HepG2 (cell line): ENCODE data around the gene FNDC3A. TPM values are rescaled to one million over a fixed set of nuclear protein-coding genes. Genes with fewer than 3 reads are reported as not detected.
A peak's percentile ranks its signal among the peaks of the same experiment; 100 is the strongest.

ENCODE experiments used
- BCL6 ChIP-seq: IDR thresholded peaks from 2 replicates; pipeline ENCODE4 v1.6.1; 2016; ENCODE audit warnings: missing genetic modification reagents, missing compliant biosample characterization
- CEBPB ChIP-seq: IDR thresholded peaks from 2 replicates; pipeline ENCODE4 v1.6.1; 2011; ENCODE audit warnings: low read depth, low read length, improper control_type of control experiment, borderline replicate concordance
- FLYWCH1 ChIP-seq: sonication (generic); formaldehyde crosslinking; IDR thresholded peaks from 2 replicates; pipeline ENCODE4 v1.8.1; 2023; ENCODE audit warnings: mild to moderate bottlenecking, missing genetic modification reagents
- FOXK1 ChIP-seq: sonication (generic); formaldehyde crosslinking; IDR thresholded peaks from 2 replicates; pipeline ENCODE4 v1.4.0; 2020; ENCODE audit warnings: low read depth, missing genetic modification reagents, borderline replicate concordance
- HOXA3 ChIP-seq: sonication (generic); formaldehyde crosslinking; IDR thresholded peaks from 2 replicates; pipeline ENCODE4 v1.5.0; 2020; ENCODE audit warnings: missing genetic modification reagents
- POGK ChIP-seq: sonication (generic); formaldehyde crosslinking; conservative IDR thresholded peaks from 2 replicates; pipeline ENCODE4 v1.8.0; 2022; ENCODE audit warnings: mild to moderate bottlenecking, moderate library complexity, missing genetic modification reagents
- RFXANK ChIP-seq: IDR thresholded peaks from 2 replicates; pipeline ENCODE4 v1.6.1; 2016
- SETDB1 ChIP-seq: sonication (generic); formaldehyde crosslinking; IDR thresholded peaks from 2 replicates; pipeline ENCODE4 v1.5.1; 2020; ENCODE audit warnings: missing genetic modification reagents, mild to moderate bottlenecking, borderline replicate concordance
- TFE3 ChIP-seq: IDR thresholded peaks from 2 replicates; pipeline ENCODE4 v1.6.1; 2016
- ZBTB39 ChIP-seq: sonication (generic); formaldehyde crosslinking; IDR thresholded peaks from 2 replicates; pipeline ENCODE4 v1.5.0; 2020; ENCODE audit warnings: missing genetic modification reagents
- ZNF253 ChIP-seq: sonication (generic); formaldehyde crosslinking; IDR thresholded peaks from 2 replicates; pipeline ENCODE4 v1.8.0; 2022; ENCODE audit warnings: mild to moderate bottlenecking, missing genetic modification reagents, borderline replicate concordance
- ZNF775 ChIP-seq: sonication (generic); formaldehyde crosslinking; IDR thresholded peaks from 2 replicates; pipeline ENCODE4 v1.4.0; 2020; ENCODE audit warnings: missing genetic modification reagents, mild to moderate bottlenecking, moderate library complexity, borderline replicate concordance
- ZXDC ChIP-seq: sonication (generic); formaldehyde crosslinking; IDR thresholded peaks from 2 replicates; pipeline ENCODE4 v1.5.0; 2020; ENCODE audit warnings: mild to moderate bottlenecking, missing genetic modification reagents
- polyA plus RNA-seq, 8 experiments: library from polyadenylated mRNA; depleted of rRNA in 3 of 8; stranded (reverse) in 7 of 8; unstranded in 1 of 8; fragments of >200 nt; fragmentation: Illumina TruSeq in 4 of 8; extraction: Trizol in 4 of 8; gene quantifications; 2 replicates each; pipeline versions ENCODE4 v1.2.1 to v1.2.3, GENCODE V29; 2011 to 2016; ENCODE audit warnings: low read depth in 4 of 8, missing spikeins in 1 of 8, mixed read lengths in 1 of 8; ENCODE audit not compliant: insufficient read depth in 1 of 8
- total RNA-seq, 5 experiments: library from RNA; depleted of rRNA; stranded (reverse); fragments of >200 nt; fragmentation: Illumina TruSeq; extraction: Trizol; gene quantifications; 2 replicates each; pipeline ENCODE4 v1.2.3, GENCODE V29; 2016; ENCODE audit warnings: low read depth in 1 of 5
- TF ChIP-seq, protein P1 (sequence below): sonication (generic); formaldehyde crosslinking; IDR thresholded peaks from 2 replicates; pipeline ENCODE4 v1.9.0; 2021; ENCODE audit warnings: missing genetic modification reagents, borderline replicate concordance
- TF ChIP-seq, protein P2 (sequence below): sonication (generic); formaldehyde crosslinking; IDR thresholded peaks from 2 replicates; pipeline ENCODE4 v1.4.0; 2020; ENCODE audit warnings: missing genetic modification reagents

FNDC3A gene
- total and polyA plus RNA-seq, 2 of the 13 experiments (the other 11 are each of a cell fraction or from before 2014, with no cell fraction given): 36.7 to 39.3 TPM

DNA sequence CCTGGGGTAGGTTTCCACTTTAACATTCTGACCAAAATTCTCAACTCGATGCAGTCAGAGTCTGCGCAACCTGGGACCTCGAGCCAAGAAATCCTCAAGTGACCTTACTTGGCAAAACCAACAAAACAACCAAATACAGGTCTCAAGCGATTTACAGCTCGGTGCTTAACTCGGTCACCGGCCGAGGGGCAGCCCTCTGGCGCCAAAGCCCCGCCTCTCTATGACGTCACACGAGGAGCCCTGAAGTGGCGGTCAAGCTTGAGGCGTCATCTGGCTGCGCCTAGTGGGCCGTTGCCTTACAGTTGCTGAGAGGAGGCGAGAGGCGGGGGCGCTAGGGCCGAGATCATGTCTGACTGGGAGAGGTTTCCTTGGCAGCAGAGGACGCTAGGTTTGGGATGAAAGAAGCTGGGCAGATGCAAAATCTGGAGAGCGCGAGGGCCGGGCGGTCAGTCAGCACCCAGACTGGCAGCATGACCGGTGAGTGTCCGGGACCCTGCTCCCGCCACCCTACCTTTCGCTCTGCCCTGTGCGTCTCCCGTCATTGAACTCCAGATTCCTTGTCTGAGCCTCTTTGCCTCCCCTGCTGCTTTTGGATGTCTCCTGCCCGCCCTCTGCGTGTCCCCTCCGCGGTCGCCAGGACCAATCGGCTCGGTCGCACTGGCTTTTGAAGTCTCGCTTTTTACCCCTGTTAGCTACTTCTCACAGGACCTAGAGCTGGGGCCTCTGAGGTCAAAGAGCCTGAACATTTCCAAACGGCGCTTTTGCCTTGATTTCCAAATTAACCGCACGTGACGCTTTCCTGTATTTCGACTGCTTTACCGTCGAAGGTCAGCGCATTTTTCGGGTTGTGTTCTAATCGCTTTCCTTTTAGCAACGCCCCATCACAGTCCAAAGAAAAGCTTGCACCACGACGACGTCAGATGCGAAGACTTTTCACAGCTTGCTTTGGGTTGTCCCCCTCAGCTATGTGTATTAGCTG is 272.2 kb downstream of the FNDC3A start, which contains the start of gene CDADC1 (continued):
- peak; percentile 38; the same call in 1 of the 2 replicates for TF ChIP-seq ZXDC
- 0 out of 2 replicates have a peak, but pooled peaks have one; percentile 44 for TF ChIP-seq ZNF253 (CRISPR knock-in tag)
- TF ChIP-seq HOXA3 (CRISPR knock-in tag): peak; percentile 95
- TF ChIP-seq, protein P1, sequence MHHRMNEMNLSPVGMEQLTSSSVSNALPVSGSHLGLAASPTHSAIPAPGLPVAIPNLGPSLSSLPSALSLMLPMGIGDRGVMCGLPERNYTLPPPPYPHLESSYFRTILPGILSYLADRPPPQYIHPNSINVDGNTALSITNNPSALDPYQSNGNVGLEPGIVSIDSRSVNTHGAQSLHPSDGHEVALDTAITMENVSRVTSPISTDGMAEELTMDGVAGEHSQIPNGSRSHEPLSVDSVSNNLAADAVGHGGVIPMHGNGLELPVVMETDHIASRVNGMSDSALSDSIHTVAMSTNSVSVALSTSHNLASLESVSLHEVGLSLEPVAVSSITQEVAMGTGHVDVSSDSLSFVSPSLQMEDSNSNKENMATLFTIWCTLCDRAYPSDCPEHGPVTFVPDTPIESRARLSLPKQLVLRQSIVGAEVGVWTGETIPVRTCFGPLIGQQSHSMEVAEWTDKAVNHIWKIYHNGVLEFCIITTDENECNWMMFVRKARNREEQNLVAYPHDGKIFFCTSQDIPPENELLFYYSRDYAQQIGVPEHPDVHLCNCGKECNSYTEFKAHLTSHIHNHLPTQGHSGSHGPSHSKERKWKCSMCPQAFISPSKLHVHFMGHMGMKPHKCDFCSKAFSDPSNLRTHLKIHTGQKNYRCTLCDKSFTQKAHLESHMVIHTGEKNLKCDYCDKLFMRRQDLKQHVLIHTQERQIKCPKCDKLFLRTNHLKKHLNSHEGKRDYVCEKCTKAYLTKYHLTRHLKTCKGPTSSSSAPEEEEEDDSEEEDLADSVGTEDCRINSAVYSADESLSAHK (CRISPR knock-in tag): no peak
- no peak for TF ChIP-seq FLYWCH1 (CRISPR knock-in tag)
- TF ChIP-seq TFE3 (CRISPR knock-in tag): no peak
- no peak for TF ChIP-seq ZBTB39 (CRISPR knock-in tag)
- peak; percentile 64 for TF ChIP-seq POGK (CRISPR knock-in tag)
- TF ChIP-seq ZNF775 (CRISPR knock-in tag): no peak
- peak; percentile 44; the same call in 1 of the 2 replicates for TF ChIP-seq FOXK1 (CRISPR knock-in tag)
- 0 out of 2 replicates have a peak, but pooled peaks have one; percentile 18 for TF ChIP-seq CEBPB
- no peak for TF ChIP-seq SETDB1 (CRISPR knock-in tag)
- peak; percentile 20; the same call in 1 of the 2 replicates for TF ChIP-seq BCL6 (CRISPR knock-in tag)
- no peak for TF ChIP-seq RFXANK (CRISPR knock-in tag)
- TF ChIP-seq, protein P2, sequence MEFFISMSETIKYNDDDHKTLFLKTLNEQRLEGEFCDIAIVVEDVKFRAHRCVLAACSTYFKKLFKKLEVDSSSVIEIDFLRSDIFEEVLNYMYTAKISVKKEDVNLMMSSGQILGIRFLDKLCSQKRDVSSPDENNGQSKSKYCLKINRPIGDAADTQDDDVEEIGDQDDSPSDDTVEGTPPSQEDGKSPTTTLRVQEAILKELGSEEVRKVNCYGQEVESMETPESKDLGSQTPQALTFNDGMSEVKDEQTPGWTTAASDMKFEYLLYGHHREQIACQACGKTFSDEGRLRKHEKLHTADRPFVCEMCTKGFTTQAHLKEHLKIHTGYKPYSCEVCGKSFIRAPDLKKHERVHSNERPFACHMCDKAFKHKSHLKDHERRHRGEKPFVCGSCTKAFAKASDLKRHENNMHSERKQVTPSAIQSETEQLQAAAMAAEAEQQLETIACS (CRISPR knock-in tag): no peak
